GM12878 (cell line): ENCODE results near the gene BNIP3.

Experiments used
- CBFB ChIP-seq: IDR thresholded peaks from 2 replicates; pipeline ENCODE4 v1.6.1; 2016; ENCODE audit warnings: antibody characterized with exemption, low read depth
- CHD2 ChIP-seq: IDR thresholded peaks from 2 replicates; pipeline ENCODE4 v1.6.1; 2011; ENCODE audit warnings: low read depth, low read length, improper control_type of control experiment, borderline replicate concordance
- EP300 ChIP-seq, 2 experiments: fragments of 150-350 bp in 1 of 2; IDR thresholded peaks; 2 replicates each; pipeline ENCODE4 v1.6.1; 2011 to 2012; ENCODE audit warnings: low read depth in 2 of 2, low read length in 2 of 2, borderline replicate concordance in 1 of 2, improper control_type of control experiment in 1 of 2, inconsistent platforms in 1 of 2; ENCODE audit not compliant: control insufficient read depth in 1 of 2
- NR2C2 ChIP-seq: IDR thresholded peaks from 2 replicates; pipeline ENCODE4 v1.6.1; 2011; ENCODE audit warnings: borderline replicate concordance, low read depth; ENCODE audit not compliant: control insufficient read depth, insufficient read length
- POLR2A ChIP-seq: IDR thresholded peaks from 2 replicates; pipeline ENCODE4 v1.6.1; 2011; ENCODE audit warnings: low read depth, mild to moderate bottlenecking, low read length
- POLR2AphosphoS5 ChIP-seq: IDR thresholded peaks from 2 replicates; pipeline ENCODE4 v1.6.1; 2011; ENCODE audit warnings: mild to moderate bottlenecking, low read length, inconsistent platforms
- RAD51 ChIP-seq: fragments of 450-650 bp; IDR thresholded peaks from 2 replicates; pipeline ENCODE4 v1.6.1; 2016; ENCODE audit warnings: moderate library complexity, mild to moderate bottlenecking, inconsistent platforms
- SIN3A ChIP-seq: IDR thresholded peaks from 2 replicates; pipeline ENCODE4 v1.6.1; 2012; ENCODE audit warnings: low read depth, low read length, improper control_type of control experiment
- SIX5 ChIP-seq: IDR thresholded peaks from 2 replicates; pipeline ENCODE4 v1.6.1; 2011; ENCODE audit warnings: mild to moderate bottlenecking, low read depth, low read length, moderate library complexity; ENCODE audit not compliant: severe bottlenecking
- TCF7 ChIP-seq: IDR thresholded peaks from 2 replicates; pipeline ENCODE4 v1.6.1; 2014; ENCODE audit warnings: antibody characterized with exemption, borderline replicate concordance
- TF ChIP-seq, protein P1 (sequence below), 3 experiments: IDR thresholded peaks in 2 of 3; conservative IDR thresholded peaks in 1 of 3; 2 replicates each; pipeline ENCODE4 v1.5.1; 2011; ENCODE audit warnings: low read depth in 3 of 3, low read length in 3 of 3, mild to moderate bottlenecking in 3 of 3, control low read depth in 2 of 3, moderate library complexity in 2 of 3, inconsistent platforms in 1 of 3, mixed read lengths in 1 of 3; ENCODE audit not compliant: control insufficient read depth in 2 of 3, insufficient read depth in 1 of 3; ENCODE audit errors: extremely low read depth in 1 of 3

- TF ChIP-seq, protein P1, sequence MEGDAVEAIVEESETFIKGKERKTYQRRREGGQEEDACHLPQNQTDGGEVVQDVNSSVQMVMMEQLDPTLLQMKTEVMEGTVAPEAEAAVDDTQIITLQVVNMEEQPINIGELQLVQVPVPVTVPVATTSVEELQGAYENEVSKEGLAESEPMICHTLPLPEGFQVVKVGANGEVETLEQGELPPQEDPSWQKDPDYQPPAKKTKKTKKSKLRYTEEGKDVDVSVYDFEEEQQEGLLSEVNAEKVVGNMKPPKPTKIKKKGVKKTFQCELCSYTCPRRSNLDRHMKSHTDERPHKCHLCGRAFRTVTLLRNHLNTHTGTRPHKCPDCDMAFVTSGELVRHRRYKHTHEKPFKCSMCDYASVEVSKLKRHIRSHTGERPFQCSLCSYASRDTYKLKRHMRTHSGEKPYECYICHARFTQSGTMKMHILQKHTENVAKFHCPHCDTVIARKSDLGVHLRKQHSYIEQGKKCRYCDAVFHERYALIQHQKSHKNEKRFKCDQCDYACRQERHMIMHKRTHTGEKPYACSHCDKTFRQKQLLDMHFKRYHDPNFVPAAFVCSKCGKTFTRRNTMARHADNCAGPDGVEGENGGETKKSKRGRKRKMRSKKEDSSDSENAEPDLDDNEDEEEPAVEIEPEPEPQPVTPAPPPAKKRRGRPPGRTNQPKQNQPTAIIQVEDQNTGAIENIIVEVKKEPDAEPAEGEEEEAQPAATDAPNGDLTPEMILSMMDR (IDR thresholded peaks at IDR 0.05 in 2 of 3, conservative IDR thresholded peaks at IDR 0.05 in 1 of 3; ENCODE audit: control insufficient read depth in 2 of 3, extremely low read depth in 1 of 3, insufficient read depth in 1 of 3, low read depth in 3 of 3, low read length in 3 of 3) = no peak
- peak; percentile 54; the same call in 1 of the 2 replicates for TF ChIP-seq POLR2AphosphoS5
- TF ChIP-seq CHD2 = no peak
- no peak for TF ChIP-seq SIX5
- no peak for TF ChIP-seq CBFB
- TF ChIP-seq SIN3A = no peak
- TF ChIP-seq RAD51 = no peak
- TF ChIP-seq POLR2A = peak; percentile 79
- TF ChIP-seq TCF7 = no peak
- no peak for TF ChIP-seq NR2C2
- no peak for TF ChIP-seq EP300 (IDR thresholded peaks at IDR 0.05; ENCODE audit: borderline replicate concordance in 1 of 2, control insufficient read depth in 1 of 2, low read depth in 2 of 2, low read length in 2 of 2)
Observed at GRCh38 chr10:131981429-131982184, at the start of gene BNIP3.
